Neural cell (in vitro differentiated cells): ENCODE data around the gene NCAPD2.
A peak's percentile ranks its signal among the peaks of the same experiment; 100 is the strongest.

Experiments used
- CTCF ChIP-seq: fragments of 450-650 bp; IDR thresholded peaks from 2 replicates; pipeline ENCODE4 v1.5.1; 2014; ENCODE audit warnings: antibody characterized with exemption, mild to moderate bottlenecking, moderate library complexity; ENCODE audit not compliant: poor library complexity, severe bottlenecking
- EP300 ChIP-seq: fragments of 450-650 bp; conservative IDR thresholded peaks from 2 replicates; pipeline ENCODE4 v1.6.1; 2014; ENCODE audit warnings: antibody characterized with exemption, mild to moderate bottlenecking, moderate library complexity; ENCODE audit not compliant: poor library complexity, severe bottlenecking
- EZH2 ChIP-seq: fragments of 200-600, 300-800 bp; shearing (Covaris generic), sonication (generic); IDR thresholded peaks from 2 replicates; pipeline ENCODE4 v1.6.1; 2014; ENCODE audit warnings: antibody characterized with exemption, low read length, borderline replicate concordance, mild to moderate bottlenecking; ENCODE audit not compliant: insufficient read depth, poor library complexity, severe bottlenecking
- POLR2AphosphoS5 ChIP-seq: IDR thresholded peaks from 2 replicates; pipeline ENCODE4 v1.6.1; 2012
- SMC3 ChIP-seq: fragments of 450-650 bp; conservative IDR thresholded peaks from 2 replicates; pipeline ENCODE4 v1.6.1; 2014; ENCODE audit warnings: antibody characterized with exemption, mild to moderate bottlenecking, moderate library complexity; ENCODE audit not compliant: poor library complexity
- TF ChIP-seq, protein P1 (sequence below): IDR thresholded peaks from 2 replicates; pipeline ENCODE4 v1.6.1; 2012; ENCODE audit warnings: borderline replicate concordance

DNA sequence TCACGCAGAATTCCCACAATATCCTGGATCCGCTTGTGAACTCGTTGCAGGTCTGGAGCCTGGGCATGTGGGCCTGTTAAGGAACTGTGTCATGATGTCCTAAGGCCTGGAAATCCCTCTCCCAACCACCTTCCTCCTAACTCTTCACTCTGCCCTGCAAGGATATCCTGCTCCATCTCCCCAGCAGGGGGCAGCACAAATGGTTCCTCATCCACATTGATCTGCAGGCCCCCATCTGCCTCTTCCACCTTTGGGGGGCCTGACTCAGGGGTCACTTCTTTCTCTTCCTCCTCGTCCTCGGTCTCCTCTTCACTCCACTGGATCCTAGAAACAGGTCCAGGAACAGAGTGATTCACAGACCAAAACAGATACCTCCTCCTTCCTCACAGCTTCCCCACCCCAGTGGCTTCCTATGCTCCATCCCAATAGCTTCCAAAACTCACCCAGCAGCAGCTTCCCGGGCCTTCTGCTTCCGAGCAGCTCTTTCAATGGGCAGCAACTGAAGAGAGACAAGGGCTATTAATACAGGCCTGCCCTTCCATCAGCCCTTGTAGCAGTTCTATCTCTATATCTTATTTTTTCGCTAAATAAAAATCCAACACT is 69.6 kb downstream of the NCAPD2 start:
- TF ChIP-seq CTCF (peak; percentile 66), POLR2AphosphoS5 (no peak), EP300 (no peak), EZH2 (no peak), SMC3 (peak; percentile 59)
- TF ChIP-seq, protein P1, sequence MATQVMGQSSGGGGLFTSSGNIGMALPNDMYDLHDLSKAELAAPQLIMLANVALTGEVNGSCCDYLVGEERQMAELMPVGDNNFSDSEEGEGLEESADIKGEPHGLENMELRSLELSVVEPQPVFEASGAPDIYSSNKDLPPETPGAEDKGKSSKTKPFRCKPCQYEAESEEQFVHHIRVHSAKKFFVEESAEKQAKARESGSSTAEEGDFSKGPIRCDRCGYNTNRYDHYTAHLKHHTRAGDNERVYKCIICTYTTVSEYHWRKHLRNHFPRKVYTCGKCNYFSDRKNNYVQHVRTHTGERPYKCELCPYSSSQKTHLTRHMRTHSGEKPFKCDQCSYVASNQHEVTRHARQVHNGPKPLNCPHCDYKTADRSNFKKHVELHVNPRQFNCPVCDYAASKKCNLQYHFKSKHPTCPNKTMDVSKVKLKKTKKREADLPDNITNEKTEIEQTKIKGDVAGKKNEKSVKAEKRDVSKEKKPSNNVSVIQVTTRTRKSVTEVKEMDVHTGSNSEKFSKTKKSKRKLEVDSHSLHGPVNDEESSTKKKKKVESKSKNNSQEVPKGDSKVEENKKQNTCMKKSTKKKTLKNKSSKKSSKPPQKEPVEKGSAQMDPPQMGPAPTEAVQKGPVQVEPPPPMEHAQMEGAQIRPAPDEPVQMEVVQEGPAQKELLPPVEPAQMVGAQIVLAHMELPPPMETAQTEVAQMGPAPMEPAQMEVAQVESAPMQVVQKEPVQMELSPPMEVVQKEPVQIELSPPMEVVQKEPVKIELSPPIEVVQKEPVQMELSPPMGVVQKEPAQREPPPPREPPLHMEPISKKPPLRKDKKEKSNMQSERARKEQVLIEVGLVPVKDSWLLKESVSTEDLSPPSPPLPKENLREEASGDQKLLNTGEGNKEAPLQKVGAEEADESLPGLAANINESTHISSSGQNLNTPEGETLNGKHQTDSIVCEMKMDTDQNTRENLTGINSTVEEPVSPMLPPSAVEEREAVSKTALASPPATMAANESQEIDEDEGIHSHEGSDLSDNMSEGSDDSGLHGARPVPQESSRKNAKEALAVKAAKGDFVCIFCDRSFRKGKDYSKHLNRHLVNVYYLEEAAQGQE: no peak
